ENCODE data around the gene PCDHB3.
"Not testable (repeated sequence)": the region's sequence is repeated elsewhere in the genome, so short reads cannot be mapped to it uniquely, and the experiment has no call there.

PCDHB3 gene

GRCh38 chr5:141135718-141136266 lies 35.5 kb downstream of the PCDHB3 start:
- no peak for DNase-seq (ENCODE audit: low read depth, low spot score)

- not testable (repeated sequence) for DNase-seq (ENCODE audit: low read depth, low spot score)
Observed at GRCh38 chr5:141137346-141137745, 37.1 kb downstream of the PCDHB3 start.

GRCh38 chr5:141149812-141150211 lies 49.5 kb downstream of the PCDHB3 start, which contains the start of gene PCDHB6:
TSS of gene PCDHB6 (plus strand) at chr5:141150057. CDS start at chr5:141150258, 201 bp downstream.
- DNase-seq (ENCODE audit: low read depth, low spot score) = no peak

- DNase-seq (ENCODE audit: low read depth, low spot score) = no peak
Observed at GRCh38 chr5:141150224-141150992, 50.1 kb downstream of the PCDHB3 start.

GRCh38 chr5:141150993-141151325 lies 50.7 kb downstream of the PCDHB3 start:
- no peak for DNase-seq (ENCODE audit: low read depth, low spot score)

- DNase-seq (ENCODE audit: low read depth, low spot score) = not testable (repeated sequence)
Observed at GRCh38 chr5:141151632-141152031, 51.4 kb downstream of the PCDHB3 start.

- not testable (repeated sequence) for DNase-seq (ENCODE audit: low read depth, low spot score)
Observed at GRCh38 chr5:141152096-141152495, 51.8 kb downstream of the PCDHB3 start.
